CD4-positive, alpha-beta T cell (primary cell): ENCODE data around the gene KLHDC4. TPM values are rescaled to one million over a fixed set of nuclear protein-coding genes. Genes with fewer than 3 reads are reported as not detected.

Source experiments
- ATAC-seq: fragments of 200-7000 bp; cut with Tn5 transposase; one replicate; pipeline ENCODE4 v1.10.0; 2022; ENCODE audit warnings: mild to moderate bottlenecking; ENCODE audit not compliant: poor library complexity
- CTCF ChIA-PET: fragments of 350-600 bp; sonication (Branson Sonifier 250); formaldehyde crosslinking; loops from one replicate; lab custom pipeline; 2021; ENCODE audit warnings: antibody characterized with exemption, inconsistent platforms; lab: Charles Lee
- POLR2A ChIA-PET: fragments of 350-600 bp; sonication (Branson Sonifier 250); formaldehyde crosslinking; loops from one replicate; lab custom pipeline; 2021; ENCODE audit warnings: antibody characterized with exemption, inconsistent platforms; lab: Charles Lee
- DNase-seq, 14 experiments: peaks; one replicate each; pipeline ENCODE4 v3.0.0-alpha.2; 2013 to 2020; ENCODE audit warnings: mixed read lengths in 2 of 14
- H3K27ac ChIP-seq, 2 donors: one replicate each; pipeline versions ENCODE4 v1.5.1 to v1.7.0; 2013; ENCODE audit warnings: low read length in 2 of 2, low read depth in 1 of 2, mild to moderate bottlenecking in 1 of 2
- H3K27me3 ChIP-seq, 2 experiments: 1 replicate in 1 of 2; 2 replicates in 1 of 2; pipeline versions ENCODE4 v1.6.1 to v1.7.0; 2013; ENCODE audit warnings: low read length in 2 of 2, control low read depth in 1 of 2, mild to moderate bottlenecking in 1 of 2, moderate library complexity in 1 of 2; ENCODE audit not compliant: insufficient read depth in 2 of 2, control insufficient read depth in 1 of 2
- H3K36me3 ChIP-seq: one replicate; pipeline ENCODE4 v1.6.1; 2013; ENCODE audit warnings: low read length, control low read depth; ENCODE audit not compliant: insufficient read depth
- H3K4me1 ChIP-seq: one replicate; pipeline ENCODE4 v1.6.1; 2013; ENCODE audit warnings: low read length, control low read depth; ENCODE audit not compliant: insufficient read depth
- H3K4me3 ChIP-seq: one replicate; pipeline ENCODE4 v1.5.1; 2013; ENCODE audit warnings: mild to moderate bottlenecking, low read length, moderate library complexity
- H3K9me3 ChIP-seq, 2 experiments: 1 replicate in 1 of 2; 2 replicates in 1 of 2; pipeline versions ENCODE4 v1.6.1 to v1.7.0; 2013; ENCODE audit warnings: low read length in 2 of 2, mild to moderate bottlenecking in 2 of 2, control low read depth in 1 of 2, moderate library complexity in 1 of 2; ENCODE audit not compliant: control insufficient read depth in 1 of 2, insufficient read depth in 1 of 2
- H3K27ac Mint-ChIP-seq: one replicate; pipeline ENCODE4 v1.8.0; 2020; ENCODE audit warnings: mixed read lengths
- H3K27me3 Mint-ChIP-seq: one replicate; pipeline ENCODE4 v1.8.0; 2021; ENCODE audit warnings: mixed read lengths
- H3K36me3 Mint-ChIP-seq: one replicate; pipeline ENCODE4 v1.8.0; 2021; ENCODE audit warnings: low read depth, mixed read lengths
- H3K4me1 Mint-ChIP-seq: one replicate; pipeline ENCODE4 v1.8.0; 2021; ENCODE audit warnings: low read depth, mixed read lengths
- H3K4me3 Mint-ChIP-seq: one replicate; pipeline ENCODE4 v1.8.0; 2020; ENCODE audit warnings: mild to moderate bottlenecking, mixed read lengths
- H3K9me3 Mint-ChIP-seq: one replicate; pipeline ENCODE4 v1.8.0; 2020; ENCODE audit warnings: mixed read lengths
- CTCF ChIP-seq: fragments of 200-600 bp; IDR thresholded peaks from one replicate; pipeline ENCODE4 v1.8.0; 2022; ENCODE audit warnings: antibody characterized with exemption, mild to moderate bottlenecking
- intact Hi-C, 2 experiments: fragments of 100-400 bp; cut with DNase I in 1 of 2; cut with micrococcal nuclease in 1 of 2; formaldehyde crosslinking; loops; one replicate each; pipeline versions ENCODE4 v1.15.1 to v1.9.0; 2023 to 2025; cut with DNase I, micrococcal nuclease
- total RNA-seq, 174 experiments: library from RNA in 2 of 174; stranded (reverse) in 2 of 174; gene quantifications; one replicate each; pipeline ENCODE4 v1.2.3 and lab custom pipeline; 2021 to 2026

Gene KLHDC4
- total RNA-seq, 2 experiments from 2014 or later: 41.4 to 43.0 TPM

GRCh38 chr16:87801679-87802259, 36.0 kb upstream of the KLHDC4 start:
- ATAC-seq: no peak
- peaks cover 11% of the 10 kb centered on the region for H3K4me1 ChIP-seq
- no peaks in the 10 kb centered on the region for H3K36me3 ChIP-seq
- no peak for DNase-seq
- POLR2A ChIA-PET: no interaction called here
- peaks cover 11% of the 10 kb centered on the region for H3K4me1 Mint-ChIP-seq
- CTCF ChIA-PET: no interaction called here
- intact Hi-C loops: no loop called here
- H3K36me3 Mint-ChIP-seq: no peaks in the 10 kb centered on the region
- no peak overlapping the region for H3K27ac Mint-ChIP-seq
- H3K4me3 ChIP-seq: no peak overlapping the region
- H3K9me3 ChIP-seq: peaks cover 0 to 4% of the 10 kb centered on the region in 2 experiments
- H3K27me3 ChIP-seq: no peaks in the 10 kb centered on the region
- no peak overlapping the region for H3K4me3 Mint-ChIP-seq
- no peak for TF ChIP-seq CTCF
- no peaks in the 10 kb centered on the region for H3K27me3 Mint-ChIP-seq
- no peaks in the 10 kb centered on the region for H3K9me3 Mint-ChIP-seq
- H3K27ac ChIP-seq: no peak overlapping the region

GRCh38 chr16:87800497-87800896, 34.7 kb upstream of the KLHDC4 start:
- no peak overlapping the region for H3K4me3 ChIP-seq
- H3K36me3 ChIP-seq: no peaks in the 10 kb centered on the region
- ChIA-PET CTCF (no interaction called here), POLR2A (no interaction called here)
- H3K9me3 ChIP-seq: peaks cover 0 to 4% of the 10 kb centered on the region in 2 experiments
- Mint-ChIP-seq H3K4me1 (no peaks in the 10 kb centered on the region), H3K4me3 (no peak overlapping the region), H3K27me3 (no peaks in the 10 kb centered on the region), H3K36me3 (no peaks in the 10 kb centered on the region), H3K9me3 (no peaks in the 10 kb centered on the region), H3K27ac (no peak overlapping the region)
- no peak for TF ChIP-seq CTCF
- H3K4me1 ChIP-seq: no peaks in the 10 kb centered on the region
- intact Hi-C loops: no loop called here
- H3K27ac ChIP-seq: no peak overlapping the region
- DNase-seq (no peak), ATAC-seq (no peak)
- no peaks in the 10 kb centered on the region for H3K27me3 ChIP-seq

GRCh38 chr16:87795336-87795735, 29.6 kb upstream of the KLHDC4 start:
- no peaks in the 10 kb centered on the region for H3K4me1 ChIP-seq
- POLR2A ChIA-PET: no interaction called here
- H3K4me3 ChIP-seq: no peak overlapping the region
- CTCF ChIA-PET: no interaction called here
- DNase-seq (no peak), ATAC-seq (no peak)
- no peaks in the 10 kb centered on the region for H3K9me3 Mint-ChIP-seq
- no peak overlapping the region for H3K27ac Mint-ChIP-seq
- no peaks in the 10 kb centered on the region for H3K4me1 Mint-ChIP-seq
- intact Hi-C loops: no loop called here
- H3K27ac ChIP-seq: no peak overlapping the region
- no peaks in the 10 kb centered on the region for H3K9me3 ChIP-seq
- TF ChIP-seq CTCF: no peak
- H3K27me3 Mint-ChIP-seq: no peaks in the 10 kb centered on the region
- no peaks in the 10 kb centered on the region for H3K36me3 Mint-ChIP-seq
- H3K4me3 Mint-ChIP-seq: no peak overlapping the region
- H3K36me3 ChIP-seq: no peaks in the 10 kb centered on the region
- H3K27me3 ChIP-seq: no peaks in the 10 kb centered on the region
